DOHH2 (cell line): ENCODE data around the gene PCGF3.

ENCODE experiments used
- H3F3A ChIP-seq: fragments of 200-600 bp; sonication (generic), shearing (Covaris generic); 2 replicates; pipeline ENCODE4 v1.6.0; 2016; ENCODE audit warnings: antibody characterized with exemption, mild to moderate bottlenecking; ENCODE audit not compliant: control insufficient read depth, insufficient read depth
- H3K27ac ChIP-seq: fragments of 200-600 bp; sonication (generic); 2 replicates; pipeline ENCODE4 v1.5.1; 2014; ENCODE audit warnings: low read depth, mild to moderate bottlenecking, low read length, moderate library complexity
- H3K27me3 ChIP-seq: fragments of 200-600 bp; sonication (generic); 2 replicates; pipeline ENCODE4 v1.6.1; 2014; ENCODE audit warnings: mild to moderate bottlenecking, low read length, mixed read lengths; ENCODE audit not compliant: control insufficient read depth
- H3K36me3 ChIP-seq: fragments of 200-600 bp; sonication (generic); 2 replicates; pipeline ENCODE4 v1.6.1; 2014; ENCODE audit warnings: mild to moderate bottlenecking, low read length, moderate library complexity, mixed read lengths; ENCODE audit not compliant: control insufficient read depth
- H3K4me1 ChIP-seq: fragments of 200-600 bp; sonication (generic); 2 replicates; pipeline ENCODE4 v1.6.1; 2014; ENCODE audit warnings: mild to moderate bottlenecking, low read length, mixed read lengths; ENCODE audit not compliant: control insufficient read depth
- H3K4me2 ChIP-seq: fragments of 200-600 bp; sonication (generic); 2 replicates; pipeline ENCODE4 v1.6.0; 2014; ENCODE audit warnings: mild to moderate bottlenecking, low read length, moderate library complexity
- H3K4me3 ChIP-seq: fragments of 200-600 bp; sonication (generic); 2 replicates; pipeline ENCODE4 v1.5.1; 2014; ENCODE audit warnings: mild to moderate bottlenecking, low read length, mixed read lengths
- H3K79me2 ChIP-seq: fragments of 200-600 bp; sonication (generic); 2 replicates; pipeline ENCODE4 v1.6.1; 2014; ENCODE audit warnings: mild to moderate bottlenecking, low read length, mixed read lengths; ENCODE audit not compliant: control insufficient read depth
- H3K9me2 ChIP-seq: fragments of 200-600 bp; sonication (generic); replicated peaks from 2 replicates; pipeline ENCODE4 v1.6.1; 2014; ENCODE audit warnings: mild to moderate bottlenecking, low read length, mixed read lengths; ENCODE audit not compliant: control insufficient read depth
- H3K9me3 ChIP-seq: fragments of 200-600 bp; sonication (generic); 2 replicates; pipeline ENCODE4 v1.6.1; 2014; ENCODE audit warnings: antibody characterized with exemption, low read length, mixed read lengths; ENCODE audit not compliant: control insufficient read depth, insufficient read depth
- H4K20me1 ChIP-seq: fragments of 200-600 bp; sonication (generic); 2 replicates; pipeline ENCODE4 v1.6.0; 2014; ENCODE audit warnings: low read depth, mild to moderate bottlenecking, antibody characterized with exemption, low read length, moderate library complexity; ENCODE audit not compliant: control insufficient read depth, insufficient read depth
- EZH2phosphoT487 ChIP-seq: fragments of 200-600 bp; sonication (generic); IDR thresholded peaks from 2 replicates; pipeline ENCODE4 v1.6.1; 2017; ENCODE audit warnings: borderline replicate concordance, mild to moderate bottlenecking, antibody characterized with exemption, low read length, moderate library complexity, mixed read lengths
- TF ChIP-seq, protein P1 (sequence below): fragments of 200-600 bp; sonication (generic); IDR thresholded peaks from one replicate; pipeline ENCODE4 v1.5.1; 2014; ENCODE audit warnings: antibody characterized with exemption, mild to moderate bottlenecking, low read depth, low read length; ENCODE audit not compliant: poor library complexity, severe bottlenecking

PCGF3 gene

DNA sequence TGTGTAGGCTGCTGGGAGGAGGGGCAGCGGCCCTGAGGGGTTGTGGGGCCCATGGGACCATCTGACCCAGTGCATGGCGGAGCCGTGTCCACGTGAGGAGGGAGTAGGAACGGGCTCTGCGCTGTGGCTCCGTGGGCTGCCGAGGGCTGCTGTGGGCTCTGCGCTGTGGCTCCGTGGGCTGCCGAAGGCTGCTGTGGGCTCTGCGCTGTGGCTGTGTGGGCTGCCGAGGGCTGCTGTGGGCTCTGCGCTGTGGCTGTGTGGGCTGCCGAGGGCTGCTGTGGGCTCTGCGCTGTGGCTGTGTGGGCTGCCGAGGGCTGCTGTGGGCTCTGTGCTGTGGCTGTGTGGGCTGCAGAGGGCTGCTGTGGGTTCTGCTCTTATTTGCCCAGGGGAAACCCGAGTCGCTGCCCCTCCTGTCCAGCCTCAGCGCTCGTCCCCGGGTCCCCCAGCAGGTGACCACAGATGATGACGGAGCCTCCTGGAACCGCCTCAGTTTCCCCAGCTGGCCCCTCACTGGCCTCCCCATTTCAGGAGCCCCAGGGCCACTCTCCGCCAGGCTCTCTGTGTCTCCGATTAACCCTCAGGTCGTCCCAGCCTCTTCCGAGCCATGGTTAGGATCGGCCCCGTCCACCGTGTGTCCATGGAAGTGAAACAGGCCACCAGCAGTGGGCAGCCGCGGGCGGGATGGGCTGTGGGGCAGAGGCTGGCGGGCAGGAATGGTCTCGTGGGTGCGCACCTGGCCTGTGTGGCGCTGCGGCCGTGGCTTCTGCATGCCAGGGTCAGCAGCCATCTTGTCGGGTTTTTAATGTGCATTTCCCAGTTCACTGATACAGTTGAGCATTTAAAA, 20.0 kb downstream of the PCGF3 start:
- H3K27me3 ChIP-seq = no peaks in the 10 kb centered on the region
- H3K79me2 ChIP-seq = peaks cover 80% of the 10 kb centered on the region
- no peaks in the 10 kb centered on the region for H3K9me2 ChIP-seq
- no peak overlapping the region for H3K4me2 ChIP-seq
- H3K4me3 ChIP-seq = no peak overlapping the region
- H3F3A ChIP-seq = no peaks in the 10 kb centered on the region
- H3K9me3 ChIP-seq = peaks cover 3% of the 10 kb centered on the region; the same call in 1 of the 2 replicates
- H3K27ac ChIP-seq = no peak overlapping the region
- H4K20me1 ChIP-seq = peaks cover 5% of the 10 kb centered on the region; the same call in 1 of the 2 replicates
- TF ChIP-seq, protein P1, sequence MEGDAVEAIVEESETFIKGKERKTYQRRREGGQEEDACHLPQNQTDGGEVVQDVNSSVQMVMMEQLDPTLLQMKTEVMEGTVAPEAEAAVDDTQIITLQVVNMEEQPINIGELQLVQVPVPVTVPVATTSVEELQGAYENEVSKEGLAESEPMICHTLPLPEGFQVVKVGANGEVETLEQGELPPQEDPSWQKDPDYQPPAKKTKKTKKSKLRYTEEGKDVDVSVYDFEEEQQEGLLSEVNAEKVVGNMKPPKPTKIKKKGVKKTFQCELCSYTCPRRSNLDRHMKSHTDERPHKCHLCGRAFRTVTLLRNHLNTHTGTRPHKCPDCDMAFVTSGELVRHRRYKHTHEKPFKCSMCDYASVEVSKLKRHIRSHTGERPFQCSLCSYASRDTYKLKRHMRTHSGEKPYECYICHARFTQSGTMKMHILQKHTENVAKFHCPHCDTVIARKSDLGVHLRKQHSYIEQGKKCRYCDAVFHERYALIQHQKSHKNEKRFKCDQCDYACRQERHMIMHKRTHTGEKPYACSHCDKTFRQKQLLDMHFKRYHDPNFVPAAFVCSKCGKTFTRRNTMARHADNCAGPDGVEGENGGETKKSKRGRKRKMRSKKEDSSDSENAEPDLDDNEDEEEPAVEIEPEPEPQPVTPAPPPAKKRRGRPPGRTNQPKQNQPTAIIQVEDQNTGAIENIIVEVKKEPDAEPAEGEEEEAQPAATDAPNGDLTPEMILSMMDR = no peak
- TF ChIP-seq EZH2phosphoT487 = no peak
- peaks cover 31% of the 10 kb centered on the region for H3K36me3 ChIP-seq
- no peaks in the 10 kb centered on the region for H3K4me1 ChIP-seq

DNA sequence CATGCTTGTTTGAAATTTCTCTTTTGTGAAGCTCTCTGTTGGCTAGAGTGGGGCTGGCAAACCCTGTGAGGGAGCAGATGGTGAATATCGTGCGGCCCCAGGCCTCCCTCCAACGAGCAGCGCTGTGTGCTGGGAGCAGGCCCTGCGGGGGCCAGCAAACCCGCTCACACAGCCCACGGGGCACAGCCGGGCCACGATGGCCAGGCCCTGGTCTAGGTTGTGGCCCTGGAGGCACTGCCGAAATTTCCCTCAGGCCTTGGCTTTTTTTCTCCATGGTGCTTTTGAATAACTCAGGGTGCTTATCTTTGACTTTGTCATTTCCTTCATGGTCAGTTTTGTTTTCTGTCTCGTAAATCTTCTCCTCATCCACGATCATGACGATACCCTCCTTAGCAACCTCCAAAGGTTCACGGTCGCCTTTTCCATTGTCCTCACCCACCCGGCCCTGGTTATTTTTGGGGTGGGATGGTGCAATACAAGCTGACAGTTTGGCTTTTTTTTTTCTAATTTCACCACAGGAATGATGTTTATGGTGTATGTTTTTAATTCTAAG, 20.7 kb downstream of the PCGF3 start:
- Histone ChIP-seq H3K36me3 (peaks cover 34% of the 10 kb centered on the region), H4K20me1 (peaks cover 5% of the 10 kb centered on the region; the same call in 1 of the 2 replicates), H3K9me2 (no peaks in the 10 kb centered on the region), H3K27ac (no peak overlapping the region), H3K27me3 (no peaks in the 10 kb centered on the region), H3K4me2 (no peak overlapping the region), H3K79me2 (peaks cover 73% of the 10 kb centered on the region), H3K4me1 (no peaks in the 10 kb centered on the region), H3K9me3 (peaks cover 3% of the 10 kb centered on the region; the same call in 1 of the 2 replicates), H3F3A (no peaks in the 10 kb centered on the region), H3K4me3 (no peak overlapping the region)
- TF ChIP-seq, protein P1 = no peak
- TF ChIP-seq EZH2phosphoT487 = no peak

DNA sequence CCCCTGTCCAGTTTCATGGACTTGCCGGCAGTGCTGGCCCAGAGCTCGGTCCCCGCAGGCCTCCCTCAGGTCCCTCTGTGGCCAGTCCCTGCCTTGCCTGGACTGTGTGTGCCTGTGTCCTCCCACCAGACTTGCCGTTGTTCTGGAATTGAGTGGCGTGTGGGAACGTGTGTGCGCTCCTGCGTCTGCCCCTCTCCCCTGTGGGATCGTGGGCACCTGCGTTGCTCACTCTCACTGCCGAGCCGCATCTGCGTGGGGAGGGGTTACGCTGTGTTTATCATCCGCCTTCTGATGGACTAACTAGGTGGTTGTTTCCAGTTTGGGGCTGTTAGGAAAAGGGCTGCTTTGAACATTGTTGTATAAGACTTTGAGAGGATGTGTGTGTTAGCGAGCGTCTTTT, 21.2 kb downstream of the PCGF3 start:
- Histone ChIP-seq H3K4me3 (no peak overlapping the region), H4K20me1 (peaks cover 5% of the 10 kb centered on the region; the same call in 1 of the 2 replicates), H3F3A (no peaks in the 10 kb centered on the region), H3K27me3 (no peaks in the 10 kb centered on the region), H3K9me2 (no peaks in the 10 kb centered on the region), H3K4me1 (no peaks in the 10 kb centered on the region), H3K79me2 (peaks cover 68% of the 10 kb centered on the region), H3K4me2 (no peak overlapping the region), H3K9me3 (peaks cover 1% of the 10 kb centered on the region; the same call in 1 of the 2 replicates), H3K27ac (no peak overlapping the region), H3K36me3 (peaks cover 31% of the 10 kb centered on the region)
- no peak for TF ChIP-seq EZH2phosphoT487
- TF ChIP-seq, protein P1 = no peak
